ENCODE data around the gene TXK. TPM values are rescaled to one million over a fixed set of nuclear protein-coding genes. Genes with fewer than 3 reads are reported as not detected.

TXK gene
- total RNA-seq, 1 experiment from 2014 or later: 0.39 TPM

- peak overlapping the region; percentile 36 to 41; a peak in 4 of 5 replicates for H3K4me3 Mint-ChIP-seq
These were observed 6.8 kb downstream of the TXK start for GRCh38 chr4:48127231-48127630.

More at GRCh38 chr4:48127231-48127630, 6.8 kb downstream of the TXK start:
- H2BK15ac ChIP-seq (ENCODE audit: low read depth, low read length): no peak overlapping the region
- H3K79me1 ChIP-seq (ENCODE audit: insufficient read depth, low read depth, low read length, poor library complexity, severe bottlenecking): no peaks in the 10 kb centered on the region
- TF ChIP-seq, protein P1, sequence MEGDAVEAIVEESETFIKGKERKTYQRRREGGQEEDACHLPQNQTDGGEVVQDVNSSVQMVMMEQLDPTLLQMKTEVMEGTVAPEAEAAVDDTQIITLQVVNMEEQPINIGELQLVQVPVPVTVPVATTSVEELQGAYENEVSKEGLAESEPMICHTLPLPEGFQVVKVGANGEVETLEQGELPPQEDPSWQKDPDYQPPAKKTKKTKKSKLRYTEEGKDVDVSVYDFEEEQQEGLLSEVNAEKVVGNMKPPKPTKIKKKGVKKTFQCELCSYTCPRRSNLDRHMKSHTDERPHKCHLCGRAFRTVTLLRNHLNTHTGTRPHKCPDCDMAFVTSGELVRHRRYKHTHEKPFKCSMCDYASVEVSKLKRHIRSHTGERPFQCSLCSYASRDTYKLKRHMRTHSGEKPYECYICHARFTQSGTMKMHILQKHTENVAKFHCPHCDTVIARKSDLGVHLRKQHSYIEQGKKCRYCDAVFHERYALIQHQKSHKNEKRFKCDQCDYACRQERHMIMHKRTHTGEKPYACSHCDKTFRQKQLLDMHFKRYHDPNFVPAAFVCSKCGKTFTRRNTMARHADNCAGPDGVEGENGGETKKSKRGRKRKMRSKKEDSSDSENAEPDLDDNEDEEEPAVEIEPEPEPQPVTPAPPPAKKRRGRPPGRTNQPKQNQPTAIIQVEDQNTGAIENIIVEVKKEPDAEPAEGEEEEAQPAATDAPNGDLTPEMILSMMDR (conservative IDR thresholded peaks at IDR 0.05): no peak
- peak overlapping the region; percentile 46 to 98 (median 97); a peak in 5 of 7 replicates for H3K27ac Mint-ChIP-seq
- no peak overlapping the region for H2BK120ac ChIP-seq (ENCODE audit: low read depth, low read length, poor library complexity, severe bottlenecking)
- no peaks in the 10 kb centered on the region for H3K23me2 ChIP-seq (ENCODE audit: insufficient read length, low read depth, low read length, poor library complexity, severe bottlenecking)
- no peaks in the 10 kb centered on the region for H3K9me3 ChIP-seq (ENCODE audit: control insufficient read depth, low read depth, low read length)
- H3K56ac ChIP-seq (ENCODE audit: insufficient read length, low read depth, low read length): no peak overlapping the region
- H2AK5ac ChIP-seq (ENCODE audit: insufficient read length, low read length): no peak overlapping the region
- H3K27ac ChIP-seq (ENCODE audit: insufficient read length, low read depth, low read length): peak overlapping the region; percentile 58
- no peak overlapping the region for H3K18ac ChIP-seq (ENCODE audit: insufficient read length, low read depth, low read length)
- H3K4me1 Mint-ChIP-seq: peaks cover 47 to 64% of the 10 kb centered on the region in 2 experiments
- no peak overlapping the region for H4K5ac ChIP-seq (ENCODE audit: insufficient read length, low read depth, low read length)
- no peak overlapping the region for H3K9ac ChIP-seq (ENCODE audit: extremely low read depth, insufficient read length, low read length)
- peaks cover 2% of the 10 kb centered on the region; the same call in 1 of the 2 replicates for H3K27me3 Mint-ChIP-seq (ENCODE audit: low read depth)
- no peak overlapping the region for H2BK5ac ChIP-seq (ENCODE audit: insufficient read length, low read length)
- peaks cover 3% of the 10 kb centered on the region; the same call in 1 of the 2 replicates for H3K4me1 ChIP-seq (ENCODE audit: insufficient read depth, low read length)
- peak; percentile 55 for DNase-seq
- H3K9me3 Mint-ChIP-seq: no peaks in the 10 kb centered on the region
- no peaks in the 10 kb centered on the region; a peak in 1 of 7 replicates for H3K36me3 Mint-ChIP-seq (ENCODE audit: insufficient read depth in 1 of 3, low read depth in 3 of 3)
- no peaks in the 10 kb centered on the region for H3K79me2 ChIP-seq (ENCODE audit: insufficient read depth, low read length)
- no CpG with 5 or more reads among the region's 3 CpGs for WGBS (ENCODE audit: extremely low coverage, insufficient read length, low lambda C conversion rate)
- no peaks in the 10 kb centered on the region for H3K27me3 ChIP-seq (ENCODE audit: insufficient read depth, low read length)
- H3T11ph ChIP-seq (ENCODE audit: low read length): no peak overlapping the region
- peak overlapping the region; percentile 44 for H3K4me2 ChIP-seq (ENCODE audit: insufficient read depth, insufficient read length, low read length)
- no peak overlapping the region for H3K14ac ChIP-seq (ENCODE audit: insufficient read depth, low read length)
- H2AFZ ChIP-seq (ENCODE audit: low read length): no peak overlapping the region
- no peaks in the 10 kb centered on the region for H4K20me1 ChIP-seq (ENCODE audit: control insufficient read depth, insufficient read depth, insufficient read length)
- no peak overlapping the region for H2BK12ac ChIP-seq (ENCODE audit: insufficient read length, low read depth, low read length)
- no peak overlapping the region for H4K8ac ChIP-seq (replicated peaks; ENCODE audit: insufficient read length, low read depth, low read length)
- H4K91ac ChIP-seq (ENCODE audit: insufficient read length, low read depth, low read length): no peak overlapping the region
- H3K23ac ChIP-seq (ENCODE audit: insufficient read length, low read depth, low read length): no peak overlapping the region
- H2BK20ac ChIP-seq (ENCODE audit: low read depth, low read length, poor library complexity, severe bottlenecking): no peak overlapping the region
- no peak overlapping the region for H3K4ac ChIP-seq (ENCODE audit: low read depth, low read length)

Measured in H9 (cell line).